ENCODE data around the gene WDR81. TPM values are rescaled to one million over a fixed set of nuclear protein-coding genes. Genes with fewer than 3 reads are reported as not detected.
"Not testable (repeated sequence)": the region's sequence is repeated elsewhere in the genome, so short reads cannot be mapped to it uniquely, and the experiment has no call there.

Gene WDR81
- total and polyA plus RNA-seq, 2 donors (not counting 1 experiment from before 2014, with no cell fraction given): 52.7 to 102 TPM

GRCh38 chr17:1764284-1764683, 39.8 kb downstream of the WDR81 start:
- peak overlapping the region; percentile 33 to 39 for H3K27ac ChIP-seq (ENCODE audit: low read length in 2 of 2)
- peaks cover 3% of the 10 kb centered on the region for H3K9me3 Mint-ChIP-seq (ENCODE audit: insufficient read depth)
- TF ChIP-seq EZH2 (IDR thresholded peaks at IDR 0.05; ENCODE audit: borderline replicate concordance, insufficient read depth, low read depth, low read length, poor library complexity, severe bottlenecking) (no peak), CTCF (IDR thresholded peaks at IDR 0.05) (no peak)
- H3K27ac Mint-ChIP-seq: peak overlapping the region; percentile 89
- H3K27me3 Mint-ChIP-seq: no peaks in the 10 kb centered on the region
- ChIA-PET CTCF (interaction anchor here (0.6 to 2.8 kb wide), 10 partner anchors 9 to 115 kb away, joined by 3 to 24 read pairs (median 5); partner anchors contain the start of gene RILP), POLR2A (interaction anchor here (0.8 to 2.3 kb wide), 7 partner anchors 11 to 1913 kb away, joined by 3 to 14 read pairs (median 6); no protein-coding TSS in a partner anchor)
- H3K9ac ChIP-seq (ENCODE audit: low read length): peak overlapping the region; percentile 4
- peak overlapping the region; percentile 65 for H3K4me3 Mint-ChIP-seq
- H2AFZ ChIP-seq (ENCODE audit: insufficient read depth, low read depth, low read length, poor library complexity, severe bottlenecking): peak overlapping the region; percentile 68
- 2% methylated on average over 8 of the region's 11 CpGs for WGBS (ENCODE audit: insufficient coverage)
- no peaks in the 10 kb centered on the region for H3K27me3 ChIP-seq (replicated peaks in 1 of 4; ENCODE audit: control extremely low read depth in 1 of 4, control insufficient read depth in 3 of 4, insufficient read depth in 4 of 4, low read length in 3 of 4)
- intact Hi-C loops (cut with micrococcal nuclease): loop anchor here (1.0 to 2.0 kb wide), 2 partner anchors 12 to 19 kb away; no protein-coding TSS in a partner anchor
- peak; percentile 69 for DNase-seq
- H3K9me3 ChIP-seq (ENCODE audit: control extremely low read depth in 1 of 3, control insufficient read depth in 2 of 3, insufficient read depth in 1 of 3, low read length in 2 of 3): peaks cover 0 to 14% (median 0%) of the 10 kb centered on the region in 3 donors
- peak overlapping the region; percentile 75 for H3K4me2 ChIP-seq (replicated peaks; ENCODE audit: low read depth, low read length, poor library complexity, severe bottlenecking)
- H4K20me1 ChIP-seq (ENCODE audit: control insufficient read depth, insufficient read depth, low read length, poor library complexity, severe bottlenecking): no peaks in the 10 kb centered on the region
- no peaks in the 10 kb centered on the region for H3K79me2 ChIP-seq (ENCODE audit: control insufficient read depth, insufficient read depth, low read length)
- H3K4me3 ChIP-seq (ENCODE audit: control extremely low read depth in 1 of 5, extremely low read depth in 1 of 5, insufficient read depth in 1 of 5, low read depth in 2 of 5, low read length in 4 of 5): peak overlapping the region in 1 of 5 experiments; percentile 36
- H3K36me3 ChIP-seq (replicated peaks in 1 of 2; ENCODE audit: control extremely low read depth in 1 of 2, control insufficient read depth in 1 of 2, extremely low read depth in 1 of 2, insufficient read depth in 2 of 2, low read length in 1 of 2): no peaks in the 10 kb centered on the region
- H3K4me1 Mint-ChIP-seq: peaks cover 38% of the 10 kb centered on the region
- peak; percentile 95 for ATAC-seq (ENCODE audit: low read depth)
- H3K4me1 ChIP-seq (ENCODE audit: control insufficient read depth in 2 of 2, insufficient read depth in 2 of 2, low read length in 2 of 2): peaks cover 24 to 52% of the 10 kb centered on the region in 2 donors

- peak overlapping the region; percentile 75 for H3K4me2 ChIP-seq (replicated peaks; ENCODE audit: low read depth, low read length, poor library complexity, severe bottlenecking)
- peaks cover 43% of the 10 kb centered on the region for H3K4me1 Mint-ChIP-seq
- WGBS (ENCODE audit: insufficient coverage): no CpG with 5 or more reads among the region's 7 CpGs
- not testable (repeated sequence) for H3K36me3 ChIP-seq (replicated peaks in 1 of 2; ENCODE audit: control extremely low read depth in 1 of 2, control insufficient read depth in 1 of 2, extremely low read depth in 1 of 2, insufficient read depth in 2 of 2, low read length in 1 of 2); H3K27me3 ChIP-seq (replicated peaks in 1 of 4; ENCODE audit: control extremely low read depth in 1 of 4, control insufficient read depth in 3 of 4, insufficient read depth in 4 of 4, low read length in 3 of 4); H3K79me2 ChIP-seq (ENCODE audit: control insufficient read depth, insufficient read depth, low read length); H3K9ac ChIP-seq (ENCODE audit: low read length); H3K9me3 Mint-ChIP-seq (ENCODE audit: insufficient read depth); ATAC-seq (ENCODE audit: low read depth); H4K20me1 ChIP-seq (ENCODE audit: control insufficient read depth, insufficient read depth, low read length, poor library complexity, severe bottlenecking); DNase-seq; H3K27me3 Mint-ChIP-seq
- peak overlapping the region in 1 of 2 donors; percentile 39 for H3K27ac ChIP-seq (ENCODE audit: low read length in 2 of 2)
- peak overlapping the region; percentile 68 for H2AFZ ChIP-seq (ENCODE audit: insufficient read depth, low read depth, low read length, poor library complexity, severe bottlenecking)
- peak overlapping the region; percentile 89 for H3K27ac Mint-ChIP-seq
- ChIA-PET POLR2A (interaction anchor here (0.8 to 2.3 kb wide), 7 partner anchors 10 to 1913 kb away, joined by 3 to 14 read pairs (median 6); no protein-coding TSS in a partner anchor), CTCF (interaction anchor here (0.6 to 2.8 kb wide), 10 partner anchors 12 to 115 kb away, joined by 3 to 24 read pairs (median 4); partner anchors contain the start of gene RILP)
- H3K9me3 ChIP-seq (ENCODE audit: control extremely low read depth in 1 of 3, control insufficient read depth in 2 of 3, insufficient read depth in 1 of 3, low read length in 2 of 3): peaks cover 0 to 14% (median 0%) of the 10 kb centered on the region in 3 donors
- intact Hi-C loops (cut with micrococcal nuclease): loop anchor here (1.0 to 2.0 kb wide), 2 partner anchors 12 to 18 kb away; no protein-coding TSS in a partner anchor
- peak overlapping the region; percentile 65 for H3K4me3 Mint-ChIP-seq
- H3K4me3 ChIP-seq (ENCODE audit: control extremely low read depth in 1 of 5, extremely low read depth in 1 of 5, insufficient read depth in 1 of 5, low read depth in 2 of 5, low read length in 4 of 5): peak overlapping the region in 1 of 5 experiments; percentile 36
- H3K4me1 ChIP-seq (ENCODE audit: control insufficient read depth in 2 of 2, insufficient read depth in 2 of 2, low read length in 2 of 2): peaks cover 28 to 57% of the 10 kb centered on the region in 2 donors
Measured at GRCh38 chr17:1764705-1765104, 40.2 kb downstream of the WDR81 start.
